ENCODE results near the gene PNKD.

- TF ChIP-seq TCF7 (CRISPR knock-in tag; IDR thresholded peaks at IDR 0.05; ENCODE audit: low read depth): no peak
- no peak for TF ChIP-seq CTCF (IDR thresholded peaks at IDR 0.05)
- no peak for TF ChIP-seq ATF2 (CRISPR knock-in tag; IDR thresholded peaks at IDR 0.05; ENCODE audit: borderline replicate concordance, low read depth)
- TF ChIP-seq ATF1 (CRISPR knock-in tag; IDR thresholded peaks at IDR 0.05): no peak
- no peak for TF ChIP-seq TEAD4 (CRISPR knock-in tag; IDR thresholded peaks at IDR 0.05)
- TF ChIP-seq ZBTB21 (CRISPR knock-in tag; IDR thresholded peaks at IDR 0.05; ENCODE audit: borderline replicate concordance): no peak
- no peak for TF ChIP-seq JUN (CRISPR knock-in tag; IDR thresholded peaks at IDR 0.05)
- no peak for TF ChIP-seq CREB1 (CRISPR knock-in tag; IDR thresholded peaks at IDR 0.05)
- TF ChIP-seq ETV6 (CRISPR knock-in tag; IDR thresholded peaks at IDR 0.05): no peak
- no peak for TF ChIP-seq ZNF121 (CRISPR knock-in tag; IDR thresholded peaks at IDR 0.05)
- TF ChIP-seq FOXK1 (CRISPR knock-in tag; IDR thresholded peaks at IDR 0.05): no peak
Observed at GRCh38 chr2:218363736-218364135, 93.4 kb downstream of the PNKD start.

Data from WTC11 (cell line).